H9 (cell line): ENCODE measurements around the gene LRIG3. TPM values are rescaled to one million over a fixed set of nuclear protein-coding genes. Genes with fewer than 3 reads are reported as not detected.

Experiments
- DNase-seq: peaks from one replicate; pipeline ENCODE4 v3.0.0-alpha.2; 2017
- H2AFZ ChIP-seq: one replicate; pipeline ENCODE4 v1.6.1; 2013; ENCODE audit warnings: mild to moderate bottlenecking, low read length, control low read depth, moderate library complexity
- H2AK5ac ChIP-seq: 2 replicates; pipeline ENCODE4 v1.6.1; 2013; ENCODE audit warnings: low read length, control low read depth, mixed read lengths; ENCODE audit not compliant: insufficient read length
- H2BK120ac ChIP-seq: one replicate; pipeline ENCODE4 v1.6.1; 2013; ENCODE audit warnings: low read depth, mild to moderate bottlenecking, low read length, control low read depth, inconsistent platforms; ENCODE audit not compliant: poor library complexity, severe bottlenecking
- H2BK12ac ChIP-seq: 2 replicates; pipeline ENCODE4 v1.6.1; 2013; ENCODE audit warnings: low read length, control low read depth, mixed read lengths, low read depth; ENCODE audit not compliant: insufficient read length
- H2BK15ac ChIP-seq: 2 replicates; pipeline ENCODE4 v1.6.1; 2013; ENCODE audit warnings: low read depth, low read length, control low read depth
- H2BK20ac ChIP-seq: one replicate; pipeline ENCODE4 v1.6.1; 2013; ENCODE audit warnings: low read depth, mild to moderate bottlenecking, low read length, control low read depth, inconsistent platforms; ENCODE audit not compliant: poor library complexity, severe bottlenecking
- H2BK5ac ChIP-seq: 2 replicates; pipeline ENCODE4 v1.6.1; 2013; ENCODE audit warnings: low read length, control low read depth, mixed read lengths; ENCODE audit not compliant: insufficient read length
- H3K14ac ChIP-seq: 2 replicates; pipeline ENCODE4 v1.6.1; 2013; ENCODE audit warnings: low read length, control low read depth; ENCODE audit not compliant: insufficient read depth
- H3K18ac ChIP-seq: 2 replicates; pipeline ENCODE4 v1.6.1; 2013; ENCODE audit warnings: low read depth, mild to moderate bottlenecking, mixed read lengths, low read length, control low read depth; ENCODE audit not compliant: insufficient read length
- H3K23ac ChIP-seq: 2 replicates; pipeline ENCODE4 v1.6.1; 2013; ENCODE audit warnings: low read length, control low read depth, mixed read lengths, low read depth; ENCODE audit not compliant: insufficient read length
- H3K23me2 ChIP-seq: 2 replicates; pipeline ENCODE4 v1.6.1; 2013; ENCODE audit warnings: low read depth, mild to moderate bottlenecking, mixed read lengths, low read length, control low read depth; ENCODE audit not compliant: insufficient read length, poor library complexity, severe bottlenecking
- H3K27ac ChIP-seq: 2 replicates; pipeline ENCODE4 v1.5.1; 2013; ENCODE audit warnings: low read length, control low read depth, mixed read lengths, low read depth; ENCODE audit not compliant: insufficient read length
- H3K27me3 ChIP-seq: 2 replicates; pipeline ENCODE4 v1.6.1; 2013; ENCODE audit warnings: low read length, control low read depth, inconsistent platforms; ENCODE audit not compliant: insufficient read depth
- H3K4ac ChIP-seq: 2 replicates; pipeline ENCODE4 v1.6.1; 2013; ENCODE audit warnings: low read depth, mild to moderate bottlenecking, control low read depth, inconsistent platforms, low read length, moderate library complexity
- H3K4me1 ChIP-seq: 2 replicates; pipeline ENCODE4 v1.6.1; 2013; ENCODE audit warnings: low read length, control low read depth, inconsistent platforms; ENCODE audit not compliant: insufficient read depth
- H3K4me2 ChIP-seq: 2 replicates; pipeline ENCODE4 v1.6.1; 2013; ENCODE audit warnings: low read length, control low read depth, mixed read lengths; ENCODE audit not compliant: insufficient read length, insufficient read depth
- H3K56ac ChIP-seq: 2 replicates; pipeline ENCODE4 v1.6.1; 2013; ENCODE audit warnings: low read depth, mild to moderate bottlenecking, mixed read lengths, low read length, control low read depth; ENCODE audit not compliant: insufficient read length
- H3K79me1 ChIP-seq: 2 replicates; pipeline ENCODE4 v1.6.1; 2013; ENCODE audit warnings: low read depth, mild to moderate bottlenecking, moderate library complexity, low read length, control low read depth, inconsistent platforms; ENCODE audit not compliant: insufficient read depth, poor library complexity, severe bottlenecking
- H3K79me2 ChIP-seq: 2 replicates; pipeline ENCODE4 v1.6.1; 2013; ENCODE audit warnings: low read length, control low read depth, inconsistent platforms; ENCODE audit not compliant: insufficient read depth
- H3K9ac ChIP-seq: 2 replicates; pipeline ENCODE4 v1.6.1; 2013; ENCODE audit warnings: low read length, control low read depth, mixed read lengths; ENCODE audit not compliant: insufficient read length; ENCODE audit errors: extremely low read depth
- H3K9me3 ChIP-seq: one replicate; pipeline ENCODE4 v1.6.1; 2013; ENCODE audit warnings: low read depth, low read length, inconsistent platforms; ENCODE audit not compliant: control insufficient read depth
- H3T11ph ChIP-seq: one replicate; pipeline ENCODE4 v1.6.1; 2013; ENCODE audit warnings: mild to moderate bottlenecking, low read length, control low read depth, inconsistent platforms
- H4K20me1 ChIP-seq: one replicate; pipeline ENCODE4 v1.6.1; 2013; ENCODE audit not compliant: control insufficient read depth, insufficient read length, insufficient read depth
- H4K5ac ChIP-seq: 2 replicates; pipeline ENCODE4 v1.6.1; 2013; ENCODE audit warnings: low read depth, mild to moderate bottlenecking, mixed read lengths, low read length, control low read depth; ENCODE audit not compliant: insufficient read length
- H4K8ac ChIP-seq: replicated peaks from 2 replicates; pipeline ENCODE4 v1.6.1; 2013; ENCODE audit warnings: low read length, control low read depth, mixed read lengths, low read depth; ENCODE audit not compliant: insufficient read length
- H4K91ac ChIP-seq: 2 replicates; pipeline ENCODE4 v1.6.1; 2013; ENCODE audit warnings: low read depth, mild to moderate bottlenecking, moderate library complexity, mixed read lengths, low read length, control low read depth; ENCODE audit not compliant: insufficient read length
- H3K27ac Mint-ChIP-seq, 3 experiments: 2 replicates in 2 of 3; 3 replicates in 1 of 3; pipeline ENCODE4 v1.8.0; 2020 to 2021; ENCODE audit warnings: mixed read lengths in 3 of 3, mild to moderate bottlenecking in 1 of 3, moderate library complexity in 1 of 3
- H3K27me3 Mint-ChIP-seq: 2 replicates; pipeline ENCODE4 v1.8.0; 2021; ENCODE audit warnings: low read depth, mild to moderate bottlenecking, moderate library complexity, mixed read lengths
- H3K36me3 Mint-ChIP-seq, 3 experiments: 2 replicates in 2 of 3; 3 replicates in 1 of 3; pipeline ENCODE4 v1.8.0; 2020 to 2021; ENCODE audit warnings: low read depth in 3 of 3, mixed read lengths in 3 of 3; ENCODE audit not compliant: insufficient read depth in 1 of 3
- H3K4me1 Mint-ChIP-seq, 2 experiments: 2 replicates each; pipeline ENCODE4 v1.8.0; 2020; ENCODE audit warnings: mixed read lengths in 2 of 2
- H3K4me3 Mint-ChIP-seq, 2 experiments: 2 replicates in 1 of 2; 3 replicates in 1 of 2; pipeline ENCODE4 v1.8.0; 2020 to 2021; ENCODE audit warnings: mild to moderate bottlenecking in 2 of 2, mixed read lengths in 2 of 2, moderate library complexity in 1 of 2
- H3K9me3 Mint-ChIP-seq, 2 experiments: 2 replicates in 1 of 2; 3 replicates in 1 of 2; pipeline ENCODE4 v1.8.0; 2020; ENCODE audit warnings: mild to moderate bottlenecking in 2 of 2, mixed read lengths in 2 of 2, moderate library complexity in 1 of 2
- WGBS: extraction: QIAGEN DNeasy Blood & Tissue Kit; methylation state at CpG from one replicate; pipeline ENCODE4 v1.1.7; 2013; ENCODE audit warnings: missing lambda C conversion rate, low lambda C conversion rate, mixed read lengths; ENCODE audit not compliant: insufficient read length; ENCODE audit errors: extremely low coverage; 5-methylcytosine and 5-hydroxymethylcytosine counted together
- total RNA-seq: library from RNA; stranded (reverse); gene quantifications from 2 replicates; pipeline ENCODE4 v1.2.1, GENCODE V29; 2021
- TF ChIP-seq, protein P1 (sequence below): fragments of 200-600 bp; sonication (generic); conservative IDR thresholded peaks from 3 replicates; pipeline ENCODE4 v1.8.0; 2021; ENCODE audit warnings: antibody characterized with exemption, mild to moderate bottlenecking

Gene LRIG3
- total RNA-seq, 1 experiment from 2014 or later = 10.9 TPM

DNA sequence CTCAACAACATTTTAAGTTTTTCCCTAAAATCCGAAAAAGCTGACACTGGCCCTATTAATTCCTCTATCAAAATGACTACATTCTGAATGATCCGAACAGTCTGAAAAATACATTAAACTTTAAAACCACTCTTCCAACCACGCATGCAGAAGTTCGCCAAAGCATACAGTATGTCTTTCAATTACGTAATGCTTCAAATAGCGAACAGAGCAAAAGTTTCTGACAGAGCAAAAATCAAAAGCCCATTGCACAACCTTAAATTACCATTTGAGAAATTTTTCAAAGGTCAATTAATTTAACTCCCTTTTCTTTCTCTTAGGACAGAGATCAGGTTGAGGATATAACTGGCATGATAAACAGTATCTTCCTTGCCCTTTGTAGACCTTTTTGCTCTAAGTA, 33.2 kb downstream of the LRIG3 start:
- peaks cover 3% of the 10 kb centered on the region for H3K4me1 ChIP-seq
- H3K36me3 Mint-ChIP-seq = peaks cover 13 to 43% (median 33%) of the 10 kb centered on the region in 3 experiments; a peak in 6 of 7 replicates

More for the DNA sequence above, 33.2 kb downstream of the LRIG3 start:
- 100% methylated on average over 2 of the region's 6 CpGs for WGBS
- Histone ChIP-seq H2AFZ (no peak overlapping the region), H3K27me3 (peaks cover 3% of the 10 kb centered on the region; the same call in 1 of the 2 replicates), H4K5ac (no peak overlapping the region), H3K56ac (no peak overlapping the region), H2BK5ac (no peak overlapping the region), H3K23ac (no peak overlapping the region), H4K20me1 (no peaks in the 10 kb centered on the region), H4K91ac (no peak overlapping the region), H2BK120ac (no peak overlapping the region), H3K4ac (no peak overlapping the region), H3K18ac (no peak overlapping the region), H3K9me3 (no peaks in the 10 kb centered on the region), H3K79me2 (no peaks in the 10 kb centered on the region), H2BK12ac (no peak overlapping the region), H3K4me2 (no peak overlapping the region), H2BK20ac (no peak overlapping the region), H3K27ac (no peak overlapping the region), H2BK15ac (no peak overlapping the region), H3T11ph (no peak overlapping the region), H2AK5ac (no peak overlapping the region), H3K14ac (no peak overlapping the region), H4K8ac (no peak overlapping the region), H3K79me1 (no peaks in the 10 kb centered on the region), H3K23me2 (no peaks in the 10 kb centered on the region), H3K9ac (no peak overlapping the region)
- TF ChIP-seq, protein P1, sequence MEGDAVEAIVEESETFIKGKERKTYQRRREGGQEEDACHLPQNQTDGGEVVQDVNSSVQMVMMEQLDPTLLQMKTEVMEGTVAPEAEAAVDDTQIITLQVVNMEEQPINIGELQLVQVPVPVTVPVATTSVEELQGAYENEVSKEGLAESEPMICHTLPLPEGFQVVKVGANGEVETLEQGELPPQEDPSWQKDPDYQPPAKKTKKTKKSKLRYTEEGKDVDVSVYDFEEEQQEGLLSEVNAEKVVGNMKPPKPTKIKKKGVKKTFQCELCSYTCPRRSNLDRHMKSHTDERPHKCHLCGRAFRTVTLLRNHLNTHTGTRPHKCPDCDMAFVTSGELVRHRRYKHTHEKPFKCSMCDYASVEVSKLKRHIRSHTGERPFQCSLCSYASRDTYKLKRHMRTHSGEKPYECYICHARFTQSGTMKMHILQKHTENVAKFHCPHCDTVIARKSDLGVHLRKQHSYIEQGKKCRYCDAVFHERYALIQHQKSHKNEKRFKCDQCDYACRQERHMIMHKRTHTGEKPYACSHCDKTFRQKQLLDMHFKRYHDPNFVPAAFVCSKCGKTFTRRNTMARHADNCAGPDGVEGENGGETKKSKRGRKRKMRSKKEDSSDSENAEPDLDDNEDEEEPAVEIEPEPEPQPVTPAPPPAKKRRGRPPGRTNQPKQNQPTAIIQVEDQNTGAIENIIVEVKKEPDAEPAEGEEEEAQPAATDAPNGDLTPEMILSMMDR = no peak
- DNase-seq = no peak
- Mint-ChIP-seq H3K27ac (no peak overlapping the region), H3K9me3 (no peaks in the 10 kb centered on the region), H3K4me1 (peaks cover 18 to 40% of the 10 kb centered on the region in 2 experiments), H3K4me3 (no peak overlapping the region), H3K27me3 (peaks cover 8% of the 10 kb centered on the region; the same call in 1 of the 2 replicates)
